ENCODE data around the gene KRT77.

- TF ChIP-seq EP300 (IDR thresholded peaks at IDR 0.05) (no peak), CTCF (IDR thresholded peaks at IDR 0.05) (no peak), POLR2AphosphoS5 (IDR thresholded peaks at IDR 0.05) (no peak)
Observed at GRCh38 chr12:52643233-52644077, 59.9 kb downstream of the KRT77 start.

Measured in sigmoid colon (tissue), 4 donors.